Adrenal gland (tissue), 12 donors: ENCODE measurements around the gene APOBEC2. TPM values are rescaled to one million over a fixed set of nuclear protein-coding genes. Genes with fewer than 3 reads are reported as not detected.

Experiments used
- DNase-seq, 7 donors: peaks; one replicate each; pipeline ENCODE4 v3.0.0-alpha.2; 2019 to 2020
- H3K27ac ChIP-seq, 5 donors: fragments of 200-600 bp; sonication (generic) in 4 of 5; 1 replicate in 3 of 5; 2 replicates in 2 of 5; pipeline versions ENCODE4 v1.5.1 to v1.8.0; 2016 to 2020; ENCODE audit warnings: mild to moderate bottlenecking in 1 of 5
- H3K27me3 ChIP-seq: fragments of 200-600 bp; 2 replicates; pipeline ENCODE4 v1.8.0; 2021
- H3K36me3 ChIP-seq, 2 donors: fragments of 200-600 bp; replicated peaks in 1 of 2; 1 replicate in 1 of 2; 2 replicates in 1 of 2; pipeline versions ENCODE4 v1.5.1 to v1.8.0; 2018 to 2022
- H3K4me1 ChIP-seq, 2 donors: fragments of 200-600 bp; replicated peaks in 1 of 2; 1 replicate in 1 of 2; 2 replicates in 1 of 2; pipeline versions ENCODE4 v1.5.1 to v1.8.0; 2018 to 2021
- H3K4me3 ChIP-seq, 4 donors: fragments of 200-600 bp; sonication (generic) in 3 of 4; one replicate each; pipeline ENCODE4 v1.5.1; 2016 to 2018
- H3K9me3 ChIP-seq, 3 donors: fragments of 200-600 bp; sonication (generic) in 1 of 3; replicated peaks in 1 of 3; 1 replicate in 2 of 3; 2 replicates in 1 of 3; pipeline versions ENCODE4 v1.5.1 to v1.8.0; 2016 to 2021
- POLR2A ChIP-seq, 2 donors: fragments of 450-650 bp; IDR thresholded peaks; one replicate each; pipeline ENCODE4 v1.6.1; 2017; ENCODE audit warnings: antibody characterized with exemption in 2 of 2, mild to moderate bottlenecking in 2 of 2, moderate library complexity in 1 of 2
- WGBS, 4 donors: extraction: QIAGEN DNeasy Blood & Tissue Kit in 2 of 4; methylation state at CpG; one replicate each; pipeline versions ENCODE4 v1.1.5 to v1.1.7; 2013 to 2017; 5-methylcytosine and 5-hydroxymethylcytosine counted together
- intact Hi-C, 2 donors: fragments of 100-400 bp; cut with DNase I; formaldehyde crosslinking; loops; one replicate each; pipeline versions ENCODE4 v1.14.1 to v1.15.0; 2022 to 2023
- polyA plus RNA-seq, 3 donors: library from polyadenylated mRNA; stranded (reverse); fragments of 200-250 nt in 2 of 3; fragments of 350-450 nt in 1 of 3; fragmentation: Illumina TruSeq in 1 of 3; extraction: RNeasy Lipid Tissue Mini Kit (QIAGEN cat#74804) in 1 of 3; gene quantifications; one replicate each; pipeline ENCODE4 v1.2.3, GENCODE V29; 2013 to 2014
- total RNA-seq, 9 donors: library from RNA; depleted of rRNA in 4 of 9; stranded (reverse); fragments of >200 nt in 4 of 9; fragments of 120-200 nt in 1 of 9; fragmentation: NEBNext Ultra II Directional in 1 of 9; extraction: Animal tissue kit (Norgen Biotek cat#: 25700) in 1 of 9; gene quantifications; one replicate each; pipeline versions ENCODE4 v1.1.0 to v1.2.4, GENCODE V29; 2013 to 2023
- TF ChIP-seq, protein P1 (sequence below), 6 experiments: fragments of 450-650 bp in 4 of 6; fragments of 200-600 bp in 2 of 6; sonication (generic) in 1 of 6; IDR thresholded peaks; 1 replicate in 5 of 6; 2 replicates in 1 of 6; pipeline versions ENCODE4 v1.5.1 to v1.8.0; 2016 to 2021; ENCODE audit warnings: antibody characterized with exemption in 6 of 6, mild to moderate bottlenecking in 2 of 6, moderate library complexity in 1 of 6
- donor health status: healthy with polysubstance abuse.
- donor health status: Bipolar disorder and iron deficiency.
- donor health status: DM: yes; HTN: yes; CAD: no.
- donor health status: DM: no; HTN: no; CAD: no.
- donor health status: DM: no; HTN: no; CAD: no.
- donor health status: DM: yes; HTN: yes; CAD: no.

APOBEC2 gene
- total and polyA plus RNA-seq, 12 donors: 0.28 to 3.7 (median 1.0) TPM; not detected in 3

GRCh38 chr6:41061196-41061726 lies 8.3 kb downstream of the APOBEC2 start:
- no peak for DNase-seq
- H3K27ac ChIP-seq: no peak overlapping the region
- no peaks in the 10 kb centered on the region for H3K27me3 ChIP-seq
- peaks cover 0 to 10% of the 10 kb centered on the region in 2 donors for H3K36me3 ChIP-seq
- TF ChIP-seq, protein P1, sequence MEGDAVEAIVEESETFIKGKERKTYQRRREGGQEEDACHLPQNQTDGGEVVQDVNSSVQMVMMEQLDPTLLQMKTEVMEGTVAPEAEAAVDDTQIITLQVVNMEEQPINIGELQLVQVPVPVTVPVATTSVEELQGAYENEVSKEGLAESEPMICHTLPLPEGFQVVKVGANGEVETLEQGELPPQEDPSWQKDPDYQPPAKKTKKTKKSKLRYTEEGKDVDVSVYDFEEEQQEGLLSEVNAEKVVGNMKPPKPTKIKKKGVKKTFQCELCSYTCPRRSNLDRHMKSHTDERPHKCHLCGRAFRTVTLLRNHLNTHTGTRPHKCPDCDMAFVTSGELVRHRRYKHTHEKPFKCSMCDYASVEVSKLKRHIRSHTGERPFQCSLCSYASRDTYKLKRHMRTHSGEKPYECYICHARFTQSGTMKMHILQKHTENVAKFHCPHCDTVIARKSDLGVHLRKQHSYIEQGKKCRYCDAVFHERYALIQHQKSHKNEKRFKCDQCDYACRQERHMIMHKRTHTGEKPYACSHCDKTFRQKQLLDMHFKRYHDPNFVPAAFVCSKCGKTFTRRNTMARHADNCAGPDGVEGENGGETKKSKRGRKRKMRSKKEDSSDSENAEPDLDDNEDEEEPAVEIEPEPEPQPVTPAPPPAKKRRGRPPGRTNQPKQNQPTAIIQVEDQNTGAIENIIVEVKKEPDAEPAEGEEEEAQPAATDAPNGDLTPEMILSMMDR (IDR thresholded peaks at IDR 0.05): no peak
- no peak for TF ChIP-seq POLR2A (IDR thresholded peaks at IDR 0.05)
- intact Hi-C loops: no loop called here
- H3K4me1 ChIP-seq: no peaks in the 10 kb centered on the region
- no peak overlapping the region for H3K4me3 ChIP-seq
- WGBS, 4 donors: 69 to 81% (median 78%) methylated on average over 8 to 13 of the region's 13 CpGs
- H3K9me3 ChIP-seq: no peaks in the 10 kb centered on the region

GRCh38 chr6:41062056-41062455 lies 9.1 kb downstream of the APOBEC2 start:
- Histone ChIP-seq H3K9me3 (no peaks in the 10 kb centered on the region), H3K4me1 (no peaks in the 10 kb centered on the region), H3K27ac (no peak overlapping the region), H3K4me3 (no peak overlapping the region), H3K27me3 (no peaks in the 10 kb centered on the region), H3K36me3 (peaks cover 0 to 10% of the 10 kb centered on the region in 2 donors)
- intact Hi-C loops: no loop called here
- DNase-seq: no peak
- WGBS, 4 donors: 80 to 91% (median 89%) methylated on average over 1 of the region's 1 CpG
- TF ChIP-seq, protein P1 (IDR thresholded peaks at IDR 0.05): no peak
- TF ChIP-seq POLR2A (IDR thresholded peaks at IDR 0.05): no peak

DNA sequence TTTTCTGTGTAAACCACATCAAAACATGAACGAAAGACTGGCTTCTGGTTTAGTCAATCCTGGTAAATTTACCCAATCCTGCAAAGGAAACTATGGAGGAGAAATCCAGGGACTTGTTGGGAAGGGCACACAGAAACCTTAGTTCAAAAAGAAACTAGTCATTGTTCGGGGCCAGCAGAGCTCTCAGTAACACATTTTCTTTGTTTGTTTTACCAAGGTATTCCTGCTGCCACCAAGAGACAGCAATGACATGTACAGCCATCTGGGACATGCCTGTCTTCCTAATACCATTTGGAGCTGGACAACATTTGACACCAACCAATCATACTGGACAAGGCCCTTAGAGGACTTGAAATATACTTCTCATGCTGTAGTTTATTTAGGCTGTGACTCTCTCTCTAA lies 10.9 kb downstream of the APOBEC2 start:
- intact Hi-C loops: no loop called here
- TF ChIP-seq, protein P1 (IDR thresholded peaks at IDR 0.05): no peak
- TF ChIP-seq POLR2A (IDR thresholded peaks at IDR 0.05): no peak
- H3K4me3 ChIP-seq: no peak overlapping the region
- H3K27ac ChIP-seq: no peak overlapping the region
- WGBS, 4 donors: 81 to 94% (median 89%) methylated on average over 2 of the region's 2 CpGs
- no peaks in the 10 kb centered on the region for H3K4me1 ChIP-seq
- H3K27me3 ChIP-seq: no peaks in the 10 kb centered on the region
- no peak for DNase-seq
- H3K36me3 ChIP-seq: peaks cover 0 to 15% of the 10 kb centered on the region in 2 donors
- H3K9me3 ChIP-seq: no peaks in the 10 kb centered on the region

- Histone ChIP-seq H3K4me1 (no peaks in the 10 kb centered on the region), H3K4me3 (no peak overlapping the region), H3K27me3 (no peaks in the 10 kb centered on the region), H3K36me3 (peaks cover 0 to 21% of the 10 kb centered on the region in 2 donors), H3K27ac (no peak overlapping the region), H3K9me3 (no peaks in the 10 kb centered on the region)
- WGBS, 4 donors: 86 to 89% (median 88%) methylated on average over 5 of the region's 5 CpGs
- intact Hi-C loops: loop anchor here in 1 of 2 donors (5.0 kb wide), 1 partner anchor 58 kb away; no protein-coding TSS in a partner anchor
- no peak for DNase-seq
- no peak for TF ChIP-seq POLR2A (IDR thresholded peaks at IDR 0.05)
- TF ChIP-seq, protein P1 (IDR thresholded peaks at IDR 0.05): no peak
Observed at GRCh38 chr6:41064841-41065240, 11.8 kb downstream of the APOBEC2 start.
